Measurements from ENCODE around the gene TRIO.

DNA sequence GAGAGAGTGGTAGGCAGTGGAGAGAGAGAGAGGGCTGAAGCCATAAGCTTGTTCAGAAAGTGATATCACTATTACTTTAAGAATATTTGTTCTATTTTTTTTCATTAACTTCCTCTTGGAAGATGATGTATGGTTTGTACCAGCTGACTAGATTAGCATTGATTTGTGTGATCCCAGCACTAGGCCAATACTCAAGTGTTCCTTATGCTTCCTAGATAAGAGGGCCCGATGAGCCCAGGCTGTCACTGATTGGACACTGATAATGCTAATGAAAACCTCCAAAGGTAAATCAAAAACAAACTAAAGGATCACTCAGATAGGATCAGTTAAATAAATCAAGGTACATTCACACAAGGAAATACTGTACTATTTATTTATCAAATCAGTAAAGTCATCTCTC, 385.8 kb downstream of the TRIO start:
- no peak for TF ChIP-seq EZH2 (IDR thresholded peaks at IDR 0.05)
- TF ChIP-seq POLR2AphosphoS5 (IDR thresholded peaks at IDR 0.05; ENCODE audit: borderline replicate concordance, low read depth, low read length): no peak
- no peak for TF ChIP-seq FOXP2 (optimal IDR thresholded peaks at IDR 0.05; ENCODE audit: control extremely low read depth, extremely low read length, insufficient read depth)
